ENCODE results near the gene OR6N2.

The OR6N2 gene

GRCh38 chr1:158732524-158732923 is 48.5 kb downstream of the OR6N2 start:
- no peak for TF ChIP-seq CTCF (IDR thresholded peaks at IDR 0.05; ENCODE audit: low read depth, low read length)
- TF ChIP-seq EZH2phosphoT487 (IDR thresholded peaks at IDR 0.05; ENCODE audit: low read depth), result no peak
- H3K36me3 ChIP-seq (replicated peaks; ENCODE audit: low read depth, low read length), result no peaks in the 10 kb centered on the region
- H4K20me1 ChIP-seq (ENCODE audit: insufficient read depth, low read length), result no peaks in the 10 kb centered on the region
- H3K4me2 ChIP-seq (ENCODE audit: low read length), result no peak overlapping the region
- no peak overlapping the region for H3K9ac ChIP-seq (ENCODE audit: low read length)
- H3K4me3 ChIP-seq (ENCODE audit: low read length), result no peak overlapping the region
- no peak overlapping the region for H2AFZ ChIP-seq (ENCODE audit: low read depth, low read length)
- H3K27me3 ChIP-seq (ENCODE audit: low read depth, low read length), result no peaks in the 10 kb centered on the region
- H3K4me1 ChIP-seq (ENCODE audit: low read length), result no peaks in the 10 kb centered on the region
- H3K79me2 ChIP-seq (ENCODE audit: low read length), result no peaks in the 10 kb centered on the region
- H3K9me3 ChIP-seq (ENCODE audit: insufficient read depth, low read length), result no peaks in the 10 kb centered on the region
- H3K27ac ChIP-seq (ENCODE audit: low read length), result no peak overlapping the region

- Histone ChIP-seq H3K27me3 (ENCODE audit: low read depth, low read length) (no peaks in the 10 kb centered on the region), H3K79me2 (ENCODE audit: low read length) (no peaks in the 10 kb centered on the region), H2AFZ (ENCODE audit: low read depth, low read length) (no peak overlapping the region), H3K4me1 (ENCODE audit: low read length) (no peaks in the 10 kb centered on the region), H4K20me1 (ENCODE audit: insufficient read depth, low read length) (no peaks in the 10 kb centered on the region), H3K9ac (ENCODE audit: low read length) (no peak overlapping the region), H3K27ac (ENCODE audit: low read length) (no peak overlapping the region), H3K4me3 (ENCODE audit: low read length) (no peak overlapping the region), H3K36me3 (replicated peaks; ENCODE audit: low read depth, low read length) (no peaks in the 10 kb centered on the region), H3K9me3 (ENCODE audit: insufficient read depth, low read length) (no peaks in the 10 kb centered on the region), H3K4me2 (ENCODE audit: low read length) (no peak overlapping the region)
- TF ChIP-seq EZH2phosphoT487 (IDR thresholded peaks at IDR 0.05; ENCODE audit: low read depth) (no peak), CTCF (IDR thresholded peaks at IDR 0.05; ENCODE audit: low read depth, low read length) (no peak)
These were observed 49.3 kb downstream of the OR6N2 start for GRCh38 chr1:158731707-158732106.

- Histone ChIP-seq H3K4me1 (ENCODE audit: low read length) (no peaks in the 10 kb centered on the region), H3K9ac (ENCODE audit: low read length) (no peak overlapping the region), H4K20me1 (ENCODE audit: insufficient read depth, low read length) (no peaks in the 10 kb centered on the region), H2AFZ (ENCODE audit: low read depth, low read length) (no peak overlapping the region), H3K27ac (ENCODE audit: low read length) (no peak overlapping the region), H3K4me2 (ENCODE audit: low read length) (no peak overlapping the region), H3K36me3 (replicated peaks; ENCODE audit: low read depth, low read length) (no peaks in the 10 kb centered on the region), H3K9me3 (ENCODE audit: insufficient read depth, low read length) (no peaks in the 10 kb centered on the region), H3K4me3 (ENCODE audit: low read length) (no peak overlapping the region), H3K27me3 (ENCODE audit: low read depth, low read length) (no peaks in the 10 kb centered on the region), H3K79me2 (ENCODE audit: low read length) (no peaks in the 10 kb centered on the region)
- TF ChIP-seq EZH2phosphoT487 (IDR thresholded peaks at IDR 0.05; ENCODE audit: low read depth) (no peak), CTCF (IDR thresholded peaks at IDR 0.05; ENCODE audit: low read depth, low read length) (no peak)
These were observed 50.6 kb downstream of the OR6N2 start for GRCh38 chr1:158730453-158730852.

- H3K79me2 ChIP-seq (ENCODE audit: low read length), result no peaks in the 10 kb centered on the region
- no peaks in the 10 kb centered on the region for H3K9me3 ChIP-seq (ENCODE audit: insufficient read depth, low read length)
- no peaks in the 10 kb centered on the region for H3K4me1 ChIP-seq (ENCODE audit: low read length)
- no peak overlapping the region for H3K4me3 ChIP-seq (ENCODE audit: low read length)
- H4K20me1 ChIP-seq (ENCODE audit: insufficient read depth, low read length), result no peaks in the 10 kb centered on the region
- H3K4me2 ChIP-seq (ENCODE audit: low read length), result no peak overlapping the region
- no peak overlapping the region for H2AFZ ChIP-seq (ENCODE audit: low read depth, low read length)
- no peaks in the 10 kb centered on the region for H3K27me3 ChIP-seq (ENCODE audit: low read depth, low read length)
- H3K36me3 ChIP-seq (replicated peaks; ENCODE audit: low read depth, low read length), result no peaks in the 10 kb centered on the region
- no peak overlapping the region for H3K27ac ChIP-seq (ENCODE audit: low read length)
- no peak overlapping the region for H3K9ac ChIP-seq (ENCODE audit: low read length)
- no peak for TF ChIP-seq CTCF (IDR thresholded peaks at IDR 0.05; ENCODE audit: low read depth, low read length)
- TF ChIP-seq EZH2phosphoT487 (IDR thresholded peaks at IDR 0.05; ENCODE audit: low read depth), result no peak
These were observed 52.3 kb downstream of the OR6N2 start for GRCh38 chr1:158728510-158729225.

All from OCI-LY3 (cell line).